Stimulated activated CD4-positive, alpha-beta T cell treated with anti-CD3 and anti-CD28 coated beads, TNF-alpha, amount 100 ng/mL, for 1 hour (primary cell): Measurements from ENCODE around the gene FBXO10.
"Not testable (repeated sequence)": the region's sequence is repeated elsewhere in the genome, so short reads cannot be mapped to it uniquely, and the experiment has no call there.

Source experiments
- DNase-seq, 3 donors: peaks; one replicate each; pipeline ENCODE4 v3.0.0-alpha.2; 2020; ENCODE audit warnings: low read depth in 3 of 3, low spot score in 1 of 3

The FBXO10 gene

GRCh38 chr9:37514999-37515398 is 61.2 kb downstream of the FBXO10 start:
- no peak for DNase-seq

GRCh38 chr9:37514415-37514814 is 61.8 kb downstream of the FBXO10 start:
- not testable (repeated sequence) for DNase-seq

GRCh38 chr9:37512437-37512836 is 63.7 kb downstream of the FBXO10 start:
- no peak for DNase-seq

- no peak for DNase-seq
These were observed 64.9 kb downstream of the FBXO10 start for GRCh38 chr9:37511016-37512010.

DNA sequence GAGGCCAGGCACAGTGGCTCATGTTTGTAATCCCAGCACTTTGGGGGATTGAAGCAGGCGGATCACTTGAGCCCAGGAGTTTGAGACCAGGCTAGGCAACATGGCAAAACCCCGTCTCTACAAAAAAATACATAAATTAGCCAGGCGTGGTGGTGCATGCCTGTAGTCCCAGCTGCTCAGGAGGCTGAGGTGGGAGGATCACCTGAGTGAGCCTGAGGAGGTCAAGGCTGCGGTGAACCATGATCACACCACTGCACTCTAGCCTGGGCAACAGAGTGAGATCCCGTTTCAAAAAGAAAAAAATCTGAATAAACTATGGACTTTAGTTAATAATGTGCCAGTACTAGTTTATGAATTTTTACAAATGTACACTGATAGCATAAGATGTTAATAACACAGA is 66.1 kb downstream of the FBXO10 start:
- not testable (repeated sequence) for DNase-seq

DNA sequence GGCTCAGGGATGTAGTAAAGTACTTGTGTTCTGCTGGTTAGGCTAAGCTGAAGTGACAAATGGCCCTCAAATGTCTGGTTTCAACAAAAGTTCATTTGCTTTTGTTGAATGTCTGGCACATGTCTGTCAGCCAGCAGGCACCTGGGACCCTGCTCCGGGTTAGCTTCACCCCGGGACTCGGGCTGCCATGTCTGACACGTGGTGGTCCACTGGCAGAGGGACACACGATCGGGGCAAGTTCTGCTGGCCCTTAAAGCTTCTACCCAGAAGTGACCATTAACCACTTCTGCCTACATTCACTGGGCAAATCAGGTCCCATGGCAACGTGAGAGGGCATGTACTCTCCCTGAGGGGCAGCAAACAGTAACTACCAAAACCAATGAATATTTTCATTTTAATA is 66.6 kb downstream of the FBXO10 start:
- no peak for DNase-seq

DNA sequence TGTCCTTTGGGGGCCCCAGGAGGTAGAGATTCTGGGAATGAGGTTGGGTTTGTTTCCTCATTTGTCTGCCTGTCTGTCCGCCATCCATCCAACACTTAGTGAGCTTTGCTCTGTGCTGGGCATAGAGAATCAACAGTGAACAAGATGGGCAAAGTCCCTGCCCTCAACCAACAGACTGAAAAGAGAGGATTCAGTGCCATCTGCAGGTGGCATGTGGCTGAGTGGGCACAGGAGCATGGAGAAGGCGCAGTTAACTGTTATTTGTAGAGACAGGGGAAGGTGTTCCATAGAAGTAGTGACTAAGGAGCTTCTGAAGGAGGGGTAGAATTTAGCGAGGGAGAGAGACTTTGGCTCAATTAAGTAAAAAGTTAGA is 67.4 kb downstream of the FBXO10 start:
- no peak for DNase-seq

DNA sequence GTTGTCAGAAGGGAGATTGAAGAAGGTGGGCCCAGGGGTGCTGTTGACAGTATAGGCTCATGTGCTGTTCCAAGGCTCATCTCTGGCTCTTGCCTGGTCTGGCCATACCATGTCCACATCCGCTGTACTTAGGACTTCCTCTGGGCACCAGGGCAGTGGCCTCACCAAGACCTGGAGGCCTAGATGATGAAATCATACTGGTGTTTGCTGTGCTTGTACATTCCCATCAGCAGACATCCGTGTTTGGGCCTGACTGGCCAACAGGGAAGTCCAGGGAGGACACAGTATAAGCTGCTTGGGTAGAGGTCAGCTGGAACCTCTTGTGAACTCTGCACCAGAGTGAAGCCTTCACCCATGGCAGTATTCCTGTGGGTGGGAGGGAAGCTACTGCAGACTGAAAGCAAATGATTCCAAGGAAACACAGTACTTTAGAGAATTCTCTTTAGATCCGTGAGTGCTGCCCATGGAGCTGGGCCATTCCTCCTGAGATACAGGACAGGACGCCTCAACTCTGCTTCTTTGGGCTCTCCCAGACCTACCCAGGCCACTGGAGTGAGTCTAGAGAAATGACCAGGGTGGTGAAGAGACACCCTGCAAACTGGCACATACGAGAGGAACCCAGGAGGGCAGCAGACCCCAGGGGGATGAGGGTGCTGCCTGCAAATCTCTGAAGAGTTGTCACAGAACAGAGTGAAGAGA is 67.9 kb downstream of the FBXO10 start:
- no peak for DNase-seq

DNA sequence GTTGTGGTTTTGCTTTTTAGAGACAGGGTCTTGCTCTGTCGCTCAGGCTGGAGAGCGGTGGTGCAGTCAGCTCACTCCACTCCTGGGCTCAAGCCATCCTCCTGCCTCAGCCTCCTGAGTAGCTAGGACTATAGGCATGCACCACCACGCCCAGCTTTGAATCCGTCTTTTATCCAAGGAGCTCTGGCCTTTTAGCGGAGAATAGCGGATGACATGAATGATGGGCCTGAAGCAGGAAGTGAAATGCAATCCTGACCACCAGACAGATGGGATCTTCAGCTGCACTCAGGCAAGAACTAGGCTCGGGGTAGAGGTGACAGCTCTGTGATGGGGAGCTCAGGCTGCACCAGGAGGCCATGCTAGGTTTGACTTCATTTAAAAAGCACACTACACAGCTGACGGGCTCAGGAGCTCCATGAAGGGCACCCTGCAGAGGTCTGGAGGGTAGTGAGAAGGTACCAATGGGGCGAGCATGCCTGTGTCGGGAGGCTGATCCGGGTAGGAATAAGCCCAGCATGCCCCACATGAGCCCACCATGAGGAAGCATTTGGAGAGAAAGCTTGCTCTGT is 68.5 kb downstream of the FBXO10 start:
- no peak for DNase-seq

DNA sequence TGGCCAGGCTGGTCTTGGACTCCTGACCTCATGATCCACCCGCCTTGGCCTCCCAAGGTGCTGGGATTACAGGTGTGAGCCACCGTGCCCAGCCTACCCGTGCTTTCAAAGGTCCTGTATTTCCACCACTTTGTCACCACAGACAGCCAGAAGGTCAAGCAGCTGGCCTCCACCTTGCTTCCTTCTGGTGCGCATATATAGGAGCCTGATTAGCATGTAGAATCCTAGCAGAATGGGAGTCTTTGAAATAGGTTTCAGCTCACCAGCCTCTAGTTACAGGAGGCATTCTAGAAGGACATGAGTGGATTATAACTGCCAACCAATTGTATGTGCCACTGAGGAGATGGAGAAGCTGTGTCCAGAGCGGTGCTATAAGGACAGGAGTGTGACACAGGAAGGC is 71.6 kb downstream of the FBXO10 start:
- no peak for DNase-seq

DNA sequence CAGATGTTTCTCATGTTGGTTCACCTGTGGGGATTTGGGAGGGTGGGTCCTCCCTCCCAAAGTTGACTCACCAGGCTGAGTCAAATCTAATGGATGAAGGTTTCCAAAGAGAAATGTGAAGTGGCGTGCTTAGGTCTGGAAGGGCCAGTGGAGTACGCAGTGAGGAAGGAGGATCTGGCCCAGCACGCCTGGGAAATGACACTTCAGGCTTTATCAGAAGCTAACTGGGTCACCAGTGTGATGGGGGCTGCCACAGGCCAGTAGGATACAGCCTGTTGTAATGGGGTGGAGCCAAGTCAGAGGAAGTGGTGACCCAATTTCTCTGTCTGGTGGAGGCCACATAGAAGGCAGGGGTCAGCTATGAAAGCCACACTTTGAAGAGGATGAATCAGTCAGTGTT is 72.4 kb downstream of the FBXO10 start:
- DNase-seq = no peak

- no peak for DNase-seq
These were observed 74.1 kb downstream of the FBXO10 start for GRCh38 chr9:37501957-37502596.

GRCh38 chr9:37499297-37499696 is 76.9 kb downstream of the FBXO10 start:
- no peak for DNase-seq

- DNase-seq = no peak
These were observed 77.7 kb downstream of the FBXO10 start for GRCh38 chr9:37498457-37498856.

GRCh38 chr9:37497320-37497719 is 78.9 kb downstream of the FBXO10 start:
- no peak for DNase-seq

- no peak for DNase-seq
These were observed 80.2 kb downstream of the FBXO10 start for GRCh38 chr9:37496020-37496419.

DNA sequence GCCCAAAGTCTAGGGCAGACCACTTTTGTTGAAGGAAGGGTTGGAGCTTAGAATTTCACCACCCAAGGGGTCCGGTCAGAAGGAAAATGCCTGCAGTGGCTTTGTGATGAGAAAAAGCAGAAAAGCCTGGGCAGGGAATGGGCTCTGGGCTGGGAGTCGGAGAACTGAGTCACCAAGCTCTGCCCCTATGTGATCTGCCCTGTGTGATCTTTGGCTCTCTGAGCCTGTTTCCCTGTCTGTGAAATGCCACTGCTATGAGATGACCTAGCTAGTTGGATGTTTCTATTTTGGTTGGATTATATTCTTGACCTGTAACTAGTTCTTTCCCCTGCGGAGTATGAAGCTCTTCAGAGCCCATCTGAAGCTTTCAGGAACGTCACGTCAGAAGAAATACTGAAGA is 80.6 kb downstream of the FBXO10 start:
- DNase-seq = no peak

- no peak for DNase-seq
These were observed 84.2 kb downstream of the FBXO10 start for GRCh38 chr9:37491939-37492338.

DNA sequence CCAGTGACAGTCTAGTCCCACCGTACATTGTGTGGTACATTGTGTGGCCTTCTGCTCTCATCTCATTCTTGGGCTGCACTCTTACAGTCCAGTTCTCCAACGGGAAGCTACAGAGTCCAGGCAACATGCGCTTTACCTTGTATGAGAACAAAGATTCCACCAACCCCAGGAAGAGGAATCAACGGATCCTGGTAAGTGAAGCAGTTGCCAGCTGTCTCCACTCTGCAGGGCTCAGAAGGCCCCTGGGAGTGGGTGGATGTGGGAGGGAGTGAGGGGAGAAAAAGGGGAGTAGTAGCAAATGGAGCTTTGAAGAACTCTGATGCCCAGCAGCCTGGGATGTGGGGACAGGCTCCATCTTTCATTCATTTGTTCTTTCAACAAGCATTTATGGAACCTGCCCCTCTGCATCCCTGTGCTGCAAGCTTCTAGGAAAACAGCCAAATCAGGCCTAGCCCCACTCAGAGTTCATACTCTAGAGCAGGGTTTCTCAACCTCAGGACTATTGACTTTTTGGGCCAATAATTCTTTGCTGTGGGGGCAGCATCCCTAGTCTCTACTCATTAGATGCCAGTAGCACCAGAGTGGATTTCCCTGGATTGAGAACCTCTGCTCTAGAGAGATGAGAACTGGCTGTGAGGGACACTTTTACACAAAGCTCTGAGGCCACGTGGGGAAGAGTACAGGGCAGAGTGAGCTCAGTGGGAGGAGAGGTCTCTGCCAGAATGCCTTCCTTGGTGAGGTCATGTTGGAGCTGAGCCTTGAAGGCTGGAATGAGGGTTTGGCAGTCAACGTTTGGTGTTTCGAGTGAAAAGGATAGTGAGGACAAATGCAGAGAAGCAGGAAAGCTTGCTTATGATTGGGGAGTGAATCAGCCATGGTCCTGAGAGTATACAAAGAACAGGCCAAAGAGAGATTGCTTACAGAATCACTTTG is 89.3 kb downstream of the FBXO10 start:
- DNase-seq = no peak

DNA sequence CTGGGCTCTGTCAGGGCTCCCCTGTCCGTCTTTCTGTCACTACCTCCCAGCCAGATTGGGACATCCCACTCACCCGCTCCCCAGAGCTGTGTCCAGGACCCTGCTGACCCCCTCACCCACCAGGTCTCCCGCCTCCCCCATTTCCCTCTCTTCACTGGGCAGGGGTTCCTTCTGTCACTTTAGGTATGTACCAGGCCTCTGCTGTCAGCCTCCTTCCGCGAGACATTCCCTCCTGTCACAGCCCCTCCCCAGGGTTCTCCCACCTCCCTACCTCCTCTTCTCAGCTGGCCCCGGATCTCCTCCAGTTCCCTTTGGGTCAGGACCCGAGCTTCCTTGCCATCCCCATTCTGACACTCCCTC is 89.9 kb downstream of the FBXO10 start:
- DNase-seq = no peak
